OCI-LY3 (cell line): ENCODE measurements around the gene COL11A2.
"Not testable (repeated sequence)": the region's sequence is repeated elsewhere in the genome, so short reads cannot be mapped to it uniquely, and the experiment has no call there.

Source experiments
- H2AFZ ChIP-seq: fragments of 200-600, 300-600 bp; shearing (Covaris generic); 2 replicates; pipeline ENCODE4 v1.6.0; 2014; ENCODE audit warnings: antibody characterized with exemption, low read depth, low read length
- H3K27ac ChIP-seq: fragments of 200-600, 300-600 bp; sonication (generic); 2 replicates; pipeline ENCODE4 v1.5.1; 2014; ENCODE audit warnings: mild to moderate bottlenecking, low read length, moderate library complexity, mixed read lengths
- H3K27me3 ChIP-seq: fragments of 200-600, 300-600 bp; sonication (generic); 2 replicates; pipeline ENCODE4 v1.6.1; 2014; ENCODE audit warnings: low read depth, low read length, mixed read lengths
- H3K36me3 ChIP-seq: fragments of 200-600, 300-600 bp; sonication (generic); replicated peaks from 2 replicates; pipeline ENCODE3; 2014; ENCODE audit warnings: low read depth, low read length, mixed read lengths
- H3K4me1 ChIP-seq: fragments of 300-600, 200-600 bp; sonication (generic); 2 replicates; pipeline ENCODE4 v1.6.1; 2014; ENCODE audit warnings: low read length, mixed read lengths
- H3K4me2 ChIP-seq: fragments of 200-600, 300-600 bp; sonication (generic); 2 replicates; pipeline ENCODE4 v1.6.1; 2014; ENCODE audit warnings: low read length, mixed read lengths
- H3K4me3 ChIP-seq: fragments of 300-600, 200-600 bp; sonication (generic); 2 replicates; pipeline ENCODE4 v1.5.1; 2014; ENCODE audit warnings: antibody characterized with exemption, mild to moderate bottlenecking, low read length, moderate library complexity
- H3K79me2 ChIP-seq: fragments of 300-600, 200-600 bp; shearing (Covaris generic); 2 replicates; pipeline ENCODE4 v1.6.1; 2014; ENCODE audit warnings: mild to moderate bottlenecking, low read length, mixed read lengths
- H3K9ac ChIP-seq: fragments of 300-600, 200-600 bp; shearing (Covaris generic); 2 replicates; pipeline ENCODE4 v1.6.0; 2014; ENCODE audit warnings: mild to moderate bottlenecking, low read length, moderate library complexity
- H3K9me3 ChIP-seq: fragments of 200-600, 300-600 bp; shearing (Covaris generic); 2 replicates; pipeline ENCODE4 v1.6.1; 2014; ENCODE audit warnings: low read length, mixed read lengths; ENCODE audit not compliant: insufficient read depth
- H4K20me1 ChIP-seq: fragments of 200-600, 300-600 bp; sonication (generic); 2 replicates; pipeline ENCODE4 v1.6.1; 2016; ENCODE audit warnings: low read length, mixed read lengths; ENCODE audit not compliant: insufficient read depth
- EZH2phosphoT487 ChIP-seq: fragments of 200-600 bp; shearing (Covaris generic); IDR thresholded peaks from 2 replicates; pipeline ENCODE4 v1.6.1; 2018; ENCODE audit warnings: antibody characterized with exemption, mixed run types, low read depth
- TF ChIP-seq, protein P1 (sequence below): fragments of 200-600, 300-600 bp; sonication (generic); IDR thresholded peaks from 2 replicates; pipeline ENCODE4 v1.5.1; 2014; ENCODE audit warnings: antibody characterized with exemption, low read length, low read depth

The COL11A2 gene

DNA sequence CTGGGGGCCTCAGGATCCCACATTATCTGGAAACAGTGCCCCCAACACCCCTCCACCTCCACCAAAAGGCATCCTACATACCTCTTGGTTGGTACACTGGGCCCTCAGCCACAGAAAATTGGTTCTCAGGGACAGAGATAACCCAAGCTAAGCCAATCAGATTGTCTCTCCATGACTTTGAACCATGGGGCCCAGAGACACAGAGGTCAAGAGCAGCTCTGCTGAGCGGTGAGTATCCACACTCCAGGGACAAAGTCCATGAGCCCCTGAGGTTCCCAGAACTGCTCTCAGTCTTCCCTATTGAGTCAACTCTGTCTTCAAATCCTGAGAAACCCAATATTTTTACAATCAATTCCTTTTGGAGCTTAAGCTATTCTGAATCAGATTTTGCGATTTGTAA, 35.3 kb downstream of the COL11A2 start:
- Histone ChIP-seq H2AFZ (no peak overlapping the region), H3K4me2 (no peak overlapping the region)
- no peak for TF ChIP-seq EZH2phosphoT487
- TF ChIP-seq, protein P1, sequence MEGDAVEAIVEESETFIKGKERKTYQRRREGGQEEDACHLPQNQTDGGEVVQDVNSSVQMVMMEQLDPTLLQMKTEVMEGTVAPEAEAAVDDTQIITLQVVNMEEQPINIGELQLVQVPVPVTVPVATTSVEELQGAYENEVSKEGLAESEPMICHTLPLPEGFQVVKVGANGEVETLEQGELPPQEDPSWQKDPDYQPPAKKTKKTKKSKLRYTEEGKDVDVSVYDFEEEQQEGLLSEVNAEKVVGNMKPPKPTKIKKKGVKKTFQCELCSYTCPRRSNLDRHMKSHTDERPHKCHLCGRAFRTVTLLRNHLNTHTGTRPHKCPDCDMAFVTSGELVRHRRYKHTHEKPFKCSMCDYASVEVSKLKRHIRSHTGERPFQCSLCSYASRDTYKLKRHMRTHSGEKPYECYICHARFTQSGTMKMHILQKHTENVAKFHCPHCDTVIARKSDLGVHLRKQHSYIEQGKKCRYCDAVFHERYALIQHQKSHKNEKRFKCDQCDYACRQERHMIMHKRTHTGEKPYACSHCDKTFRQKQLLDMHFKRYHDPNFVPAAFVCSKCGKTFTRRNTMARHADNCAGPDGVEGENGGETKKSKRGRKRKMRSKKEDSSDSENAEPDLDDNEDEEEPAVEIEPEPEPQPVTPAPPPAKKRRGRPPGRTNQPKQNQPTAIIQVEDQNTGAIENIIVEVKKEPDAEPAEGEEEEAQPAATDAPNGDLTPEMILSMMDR, result no peak

DNA sequence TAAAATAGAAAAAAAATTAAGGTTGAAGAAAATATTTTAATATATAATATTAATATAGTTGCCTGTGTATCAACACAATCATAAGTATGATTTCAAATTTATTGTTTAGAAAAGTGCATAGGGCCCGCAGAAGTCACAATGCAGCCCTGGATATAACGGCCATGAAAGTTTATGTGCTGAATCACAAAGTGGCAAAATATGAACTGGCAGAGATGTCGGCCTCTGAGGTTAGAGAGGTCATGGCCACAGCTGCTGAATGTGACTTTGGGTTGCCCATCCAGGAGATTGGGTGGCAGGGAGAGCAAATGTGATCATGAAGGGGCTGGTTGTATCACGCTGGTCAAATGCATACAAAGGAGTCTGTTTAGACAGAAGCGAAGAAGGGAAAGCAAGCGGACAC, 35.7 kb downstream of the COL11A2 start:
- H3K36me3 ChIP-seq, result no peaks in the 10 kb centered on the region
- H3K9ac ChIP-seq, result no peak overlapping the region
- H2AFZ ChIP-seq, result no peak overlapping the region
- H3K79me2 ChIP-seq, result no peaks in the 10 kb centered on the region
- no peak overlapping the region for H3K4me3 ChIP-seq
- H3K9me3 ChIP-seq, result no peaks in the 10 kb centered on the region
- H3K27me3 ChIP-seq, result no peaks in the 10 kb centered on the region
- no peak overlapping the region for H3K4me2 ChIP-seq
- H4K20me1 ChIP-seq, result no peaks in the 10 kb centered on the region
- TF ChIP-seq, protein P1, result no peak
- TF ChIP-seq EZH2phosphoT487, result no peak
- peaks cover 6% of the 10 kb centered on the region; the same call in 1 of the 2 replicates for H3K4me1 ChIP-seq
- no peak overlapping the region for H3K27ac ChIP-seq

More for the DNA sequence above, 35.3 kb downstream of the COL11A2 start:
- peaks cover 7% of the 10 kb centered on the region; the same call in 1 of the 2 replicates for H3K4me1 ChIP-seq
- H3K36me3 ChIP-seq, result no peaks in the 10 kb centered on the region
- no peaks in the 10 kb centered on the region for H3K27me3 ChIP-seq
- H3K9me3 ChIP-seq, result no peaks in the 10 kb centered on the region
- no peak overlapping the region for H3K4me3 ChIP-seq
- no peak overlapping the region for H3K9ac ChIP-seq
- H4K20me1 ChIP-seq, result no peaks in the 10 kb centered on the region
- no peak overlapping the region for H3K27ac ChIP-seq
- no peaks in the 10 kb centered on the region for H3K79me2 ChIP-seq

DNA sequence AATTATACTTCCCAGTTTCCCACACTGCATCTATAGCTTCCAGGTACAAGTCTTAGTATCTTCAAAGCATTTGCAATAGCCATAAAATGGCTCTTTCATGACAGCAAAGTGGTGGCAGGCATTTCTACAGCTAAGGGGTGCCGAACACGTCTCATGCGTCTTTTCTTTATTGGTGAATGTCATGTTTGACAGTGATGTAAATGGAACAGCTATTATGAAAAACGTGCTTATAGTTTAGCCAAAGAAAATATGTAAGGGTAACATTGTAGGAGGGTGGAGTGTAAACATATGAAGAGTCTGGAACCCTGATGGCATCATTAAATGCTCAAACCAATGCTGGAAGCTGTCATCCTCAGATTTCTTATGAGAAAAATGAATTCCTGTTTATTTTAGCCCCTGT, 37.9 kb downstream of the COL11A2 start:
- no peak overlapping the region for H3K9ac ChIP-seq
- TF ChIP-seq EZH2phosphoT487, result no peak
- TF ChIP-seq, protein P1, result no peak
- no peak overlapping the region for H2AFZ ChIP-seq
- peaks cover 4% of the 10 kb centered on the region; the same call in 1 of the 2 replicates for H3K27me3 ChIP-seq
- no peaks in the 10 kb centered on the region for H4K20me1 ChIP-seq
- H3K27ac ChIP-seq, result no peak overlapping the region
- H3K4me1 ChIP-seq, result no peaks in the 10 kb centered on the region
- no peaks in the 10 kb centered on the region for H3K79me2 ChIP-seq
- H3K4me3 ChIP-seq, result no peak overlapping the region
- H3K9me3 ChIP-seq, result no peaks in the 10 kb centered on the region
- H3K4me2 ChIP-seq, result no peak overlapping the region
- no peaks in the 10 kb centered on the region for H3K36me3 ChIP-seq

DNA sequence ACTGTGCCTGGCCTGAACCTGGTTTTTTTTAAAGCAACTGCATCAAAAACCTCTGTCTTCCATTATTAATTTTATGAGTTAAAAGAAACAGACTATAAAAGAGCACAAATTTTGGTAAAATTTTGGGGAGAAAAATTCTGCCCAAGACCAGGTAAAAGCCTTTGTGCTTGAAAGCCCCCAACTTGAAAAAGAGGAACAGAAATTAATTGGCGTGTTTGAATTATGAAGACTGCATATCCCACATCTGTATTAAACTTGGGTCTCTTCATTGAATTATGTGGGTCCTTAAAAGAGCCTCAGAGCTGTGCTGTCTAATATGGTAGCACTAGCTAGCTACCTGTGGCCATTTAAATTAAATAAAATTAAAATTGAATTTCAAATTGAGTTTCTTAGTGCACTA, 41.2 kb downstream of the COL11A2 start:
- Histone ChIP-seq H3K4me2 (no peak overlapping the region), H3K4me1 (no peaks in the 10 kb centered on the region), H3K27ac (no peak overlapping the region), H3K36me3 (no peaks in the 10 kb centered on the region), H3K9me3 (no peaks in the 10 kb centered on the region), H2AFZ (no peak overlapping the region), H3K79me2 (no peaks in the 10 kb centered on the region), H3K9ac (no peak overlapping the region), H3K4me3 (no peak overlapping the region), H3K27me3 (peaks cover 10% of the 10 kb centered on the region), H4K20me1 (no peaks in the 10 kb centered on the region)
- TF ChIP-seq, protein P1, result no peak
- no peak for TF ChIP-seq EZH2phosphoT487

DNA sequence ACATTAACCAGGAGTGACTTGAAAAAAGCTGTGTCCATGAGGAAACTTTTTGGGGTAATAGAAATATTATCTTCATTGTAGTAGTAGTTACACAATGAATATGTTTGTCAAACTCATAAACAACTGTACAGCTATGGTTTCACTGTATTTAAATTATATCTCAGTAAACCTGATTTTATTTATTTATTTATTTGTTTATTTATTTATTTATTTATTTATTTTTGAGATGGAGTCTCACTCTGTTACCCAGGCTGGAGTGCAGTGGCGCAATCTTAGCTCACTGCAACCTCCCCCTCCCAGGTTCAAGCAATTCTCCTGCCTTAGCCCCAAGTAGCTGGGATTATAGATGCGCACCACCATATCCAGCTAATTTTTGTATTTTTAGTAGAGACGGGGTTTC, 41.7 kb downstream of the COL11A2 start:
- not testable (repeated sequence) for H3K27ac ChIP-seq, H4K20me1 ChIP-seq, H3K36me3 ChIP-seq, H3K9ac ChIP-seq, H3K4me3 ChIP-seq, H3K9me3 ChIP-seq, H3K4me2 ChIP-seq, H2AFZ ChIP-seq, H3K4me1 ChIP-seq, H3K79me2 ChIP-seq
- peaks cover 10% of the 10 kb centered on the region for H3K27me3 ChIP-seq
